GM19395 (cell line): ENCODE measurements around the gene NPAS3.

Source experiments
- ATAC-seq: cut with Tn5 transposase; IDR thresholded peaks from one replicate; pipeline ENCODE4 v1.9.1; 2021; ENCODE audit warnings: mild to moderate bottlenecking, moderate library complexity; ENCODE audit not compliant: unreplicated experiment

The NPAS3 gene

GRCh38 chr14:32938719-32939253 lies at the start of gene NPAS3:
Gene NPAS3, plus strand, starts transcription at chr14:32938879.
- ATAC-seq = peak; percentile 33

GRCh38 chr14:32896979-32897697 lies 41.5 kb upstream of the NPAS3 start:
- ATAC-seq = no peak

- ATAC-seq = no peak
These were observed 41.0 kb upstream of the NPAS3 start for GRCh38 chr14:32897698-32898064.

- no peak for ATAC-seq
These were observed 39.8 kb upstream of the NPAS3 start for GRCh38 chr14:32898876-32899275.

- no peak for ATAC-seq
These were observed 38.1 kb upstream of the NPAS3 start for GRCh38 chr14:32900547-32900946.

- ATAC-seq = no peak
These were observed 33.7 kb upstream of the NPAS3 start for GRCh38 chr14:32905013-32905412.

- no peak for ATAC-seq
These were observed 32.0 kb upstream of the NPAS3 start for GRCh38 chr14:32906672-32907071.

GRCh38 chr14:32908196-32909084 lies 30.2 kb upstream of the NPAS3 start:
- ATAC-seq = no peak

- no peak for ATAC-seq
These were observed 25.0 kb upstream of the NPAS3 start for GRCh38 chr14:32913725-32914124.

GRCh38 chr14:32914391-32914790 lies 24.3 kb upstream of the NPAS3 start:
- no peak for ATAC-seq

GRCh38 chr14:32920696-32921276 lies 17.9 kb upstream of the NPAS3 start:
- ATAC-seq = no peak

GRCh38 chr14:32925439-32925838 lies 13.2 kb upstream of the NPAS3 start:
- ATAC-seq = no peak

- no peak for ATAC-seq
These were observed 6.3 kb upstream of the NPAS3 start for GRCh38 chr14:32932302-32932913.

- no peak for ATAC-seq
These were observed 5.6 kb upstream of the NPAS3 start for GRCh38 chr14:32932914-32933628.

GRCh38 chr14:32933629-32934072 lies 5.0 kb upstream of the NPAS3 start:
- no peak for ATAC-seq

- ATAC-seq = no peak
These were observed 4.4 kb upstream of the NPAS3 start for GRCh38 chr14:32934073-32934880.

- no peak for ATAC-seq
These were observed 3.6 kb upstream of the NPAS3 start for GRCh38 chr14:32934881-32935633.

- ATAC-seq = peak; percentile 41
These were observed 781 bp downstream of the NPAS3 start for GRCh38 chr14:32939254-32940065.
